Adrenal gland (tissue), 5 donors: ENCODE data around the gene GUCA2A.

ENCODE experiments used
- POLR2A ChIP-seq, 2 donors: fragments of 450-650 bp; IDR thresholded peaks; one replicate each; pipeline ENCODE4 v1.6.1; 2017; ENCODE audit warnings: antibody characterized with exemption in 2 of 2, mild to moderate bottlenecking in 2 of 2, moderate library complexity in 1 of 2
- TF ChIP-seq, protein P1 (sequence below), 6 experiments: fragments of 450-650 bp in 4 of 6; fragments of 200-600 bp in 2 of 6; sonication (generic) in 1 of 6; IDR thresholded peaks; 1 replicate in 5 of 6; 2 replicates in 1 of 6; pipeline versions ENCODE4 v1.5.1 to v1.8.0; 2016 to 2021; ENCODE audit warnings: antibody characterized with exemption in 6 of 6, mild to moderate bottlenecking in 2 of 6, moderate library complexity in 1 of 6
- donor health status: DM: no; HTN: no; CAD: no.

GRCh38 chr1:42165511-42166210, 1.1 kb upstream of the GUCA2A start:
- TF ChIP-seq, protein P1, sequence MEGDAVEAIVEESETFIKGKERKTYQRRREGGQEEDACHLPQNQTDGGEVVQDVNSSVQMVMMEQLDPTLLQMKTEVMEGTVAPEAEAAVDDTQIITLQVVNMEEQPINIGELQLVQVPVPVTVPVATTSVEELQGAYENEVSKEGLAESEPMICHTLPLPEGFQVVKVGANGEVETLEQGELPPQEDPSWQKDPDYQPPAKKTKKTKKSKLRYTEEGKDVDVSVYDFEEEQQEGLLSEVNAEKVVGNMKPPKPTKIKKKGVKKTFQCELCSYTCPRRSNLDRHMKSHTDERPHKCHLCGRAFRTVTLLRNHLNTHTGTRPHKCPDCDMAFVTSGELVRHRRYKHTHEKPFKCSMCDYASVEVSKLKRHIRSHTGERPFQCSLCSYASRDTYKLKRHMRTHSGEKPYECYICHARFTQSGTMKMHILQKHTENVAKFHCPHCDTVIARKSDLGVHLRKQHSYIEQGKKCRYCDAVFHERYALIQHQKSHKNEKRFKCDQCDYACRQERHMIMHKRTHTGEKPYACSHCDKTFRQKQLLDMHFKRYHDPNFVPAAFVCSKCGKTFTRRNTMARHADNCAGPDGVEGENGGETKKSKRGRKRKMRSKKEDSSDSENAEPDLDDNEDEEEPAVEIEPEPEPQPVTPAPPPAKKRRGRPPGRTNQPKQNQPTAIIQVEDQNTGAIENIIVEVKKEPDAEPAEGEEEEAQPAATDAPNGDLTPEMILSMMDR (IDR thresholded peaks at IDR 0.05), result no peak
- no peak for TF ChIP-seq POLR2A (IDR thresholded peaks at IDR 0.05)
